ENCODE measurements around the gene STPG3. TPM values are rescaled to one million over a fixed set of nuclear protein-coding genes. Genes with fewer than 3 reads are reported as not detected.
A peak's percentile ranks its signal among the peaks of the same experiment; 100 is the strongest.

The STPG3 gene
- total and polyA plus RNA-seq, 2 of the 13 experiments (the other 11 are each of a cell fraction or from before 2014, with no cell fraction given): not detected

- TF ChIP-seq, protein P1, sequence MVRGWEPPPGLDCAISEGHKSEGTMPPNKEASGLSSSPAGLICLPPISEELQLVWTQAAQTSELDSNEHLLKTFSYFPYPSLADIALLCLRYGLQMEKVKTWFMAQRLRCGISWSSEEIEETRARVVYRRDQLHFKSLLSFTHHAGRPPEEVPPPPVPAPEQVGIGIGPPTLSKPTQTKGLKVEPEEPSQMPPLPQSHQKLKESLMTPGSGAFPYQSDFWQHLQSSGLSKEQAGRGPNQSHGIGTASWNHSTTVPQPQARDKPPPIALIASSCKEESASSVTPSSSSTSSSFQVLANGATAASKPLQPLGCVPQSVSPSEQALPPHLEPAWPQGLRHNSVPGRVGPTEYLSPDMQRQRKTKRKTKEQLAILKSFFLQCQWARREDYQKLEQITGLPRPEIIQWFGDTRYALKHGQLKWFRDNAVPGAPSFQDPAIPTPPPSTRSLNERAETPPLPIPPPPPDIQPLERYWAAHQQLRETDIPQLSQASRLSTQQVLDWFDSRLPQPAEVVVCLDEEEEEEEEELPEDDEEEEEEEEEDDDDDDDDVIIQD (CRISPR knock-in tag; IDR thresholded peaks at IDR 0.05; ENCODE audit: low read depth): no peak
- TF ChIP-seq WIZ (CRISPR knock-in tag; IDR thresholded peaks at IDR 0.05): peak; percentile 64
- TF ChIP-seq IRX3 (CRISPR knock-in tag; IDR thresholded peaks at IDR 0.05; ENCODE audit: borderline replicate concordance, low read depth): no peak
- peak; percentile 91 for TF ChIP-seq HES4 (CRISPR knock-in tag; IDR thresholded peaks at IDR 0.05; ENCODE audit: borderline replicate concordance)
- peak; percentile 83 for TF ChIP-seq ZNF160 (CRISPR knock-in tag; IDR thresholded peaks at IDR 0.05)
- no peak for TF ChIP-seq ZNF569 (CRISPR knock-in tag; IDR thresholded peaks at IDR 0.05; ENCODE audit: borderline replicate concordance)
- no peak; the same call in none of the 2 replicates for TF ChIP-seq PHF20 (CRISPR knock-in tag; IDR thresholded peaks at IDR 0.05)
- TF ChIP-seq ZNF20 (CRISPR knock-in tag; IDR thresholded peaks at IDR 0.05): no peak
- TF ChIP-seq, protein P2, sequence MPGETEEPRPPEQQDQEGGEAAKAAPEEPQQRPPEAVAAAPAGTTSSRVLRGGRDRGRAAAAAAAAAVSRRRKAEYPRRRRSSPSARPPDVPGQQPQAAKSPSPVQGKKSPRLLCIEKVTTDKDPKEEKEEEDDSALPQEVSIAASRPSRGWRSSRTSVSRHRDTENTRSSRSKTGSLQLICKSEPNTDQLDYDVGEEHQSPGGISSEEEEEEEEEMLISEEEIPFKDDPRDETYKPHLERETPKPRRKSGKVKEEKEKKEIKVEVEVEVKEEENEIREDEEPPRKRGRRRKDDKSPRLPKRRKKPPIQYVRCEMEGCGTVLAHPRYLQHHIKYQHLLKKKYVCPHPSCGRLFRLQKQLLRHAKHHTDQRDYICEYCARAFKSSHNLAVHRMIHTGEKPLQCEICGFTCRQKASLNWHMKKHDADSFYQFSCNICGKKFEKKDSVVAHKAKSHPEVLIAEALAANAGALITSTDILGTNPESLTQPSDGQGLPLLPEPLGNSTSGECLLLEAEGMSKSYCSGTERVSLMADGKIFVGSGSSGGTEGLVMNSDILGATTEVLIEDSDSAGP (CRISPR knock-in tag; IDR thresholded peaks at IDR 0.05; ENCODE audit: borderline replicate concordance): peak; percentile 83; the same call in 1 of the 2 replicates
- TF ChIP-seq BRF2 (CRISPR knock-in tag; IDR thresholded peaks at IDR 0.05): no peak
- TF ChIP-seq CEBPB (IDR thresholded peaks at IDR 0.05; ENCODE audit: borderline replicate concordance, low read depth, low read length): no peak
- TF ChIP-seq BHLHE40 (IDR thresholded peaks at IDR 0.05; ENCODE audit: low read length): peak; percentile 75
- TF ChIP-seq ZFY (CRISPR knock-in tag; IDR thresholded peaks at IDR 0.05): peak; percentile 93
- peak; percentile 69 for TF ChIP-seq SRSF1 (optimal IDR thresholded peaks at IDR 0.05; ENCODE audit: low read depth, low read length)
- no peak for TF ChIP-seq MTF1 (CRISPR knock-in tag; IDR thresholded peaks at IDR 0.05)
- TF ChIP-seq ZBTB2 (CRISPR knock-in tag; IDR thresholded peaks at IDR 0.05; ENCODE audit: low read depth): peak; percentile 94; the same call in 1 of the 2 replicates
- TF ChIP-seq ZBTB21 (CRISPR knock-in tag; IDR thresholded peaks at IDR 0.05): no peak; the same call in 1 of the 2 replicates
- peak; percentile 64 for TF ChIP-seq BCL6 (CRISPR knock-in tag; IDR thresholded peaks at IDR 0.05)
- TF ChIP-seq ZSCAN30 (CRISPR knock-in tag; IDR thresholded peaks at IDR 0.05): no peak
- 0 out of 2 replicates have a peak, but pooled peaks have one; percentile 59 for TF ChIP-seq RARG (CRISPR knock-in tag; IDR thresholded peaks at IDR 0.05; ENCODE audit: low read depth)
- TF ChIP-seq ZNF780A (CRISPR knock-in tag; IDR thresholded peaks at IDR 0.05): peak; percentile 52; the same call in 1 of the 2 replicates
- TF ChIP-seq, protein P3, sequence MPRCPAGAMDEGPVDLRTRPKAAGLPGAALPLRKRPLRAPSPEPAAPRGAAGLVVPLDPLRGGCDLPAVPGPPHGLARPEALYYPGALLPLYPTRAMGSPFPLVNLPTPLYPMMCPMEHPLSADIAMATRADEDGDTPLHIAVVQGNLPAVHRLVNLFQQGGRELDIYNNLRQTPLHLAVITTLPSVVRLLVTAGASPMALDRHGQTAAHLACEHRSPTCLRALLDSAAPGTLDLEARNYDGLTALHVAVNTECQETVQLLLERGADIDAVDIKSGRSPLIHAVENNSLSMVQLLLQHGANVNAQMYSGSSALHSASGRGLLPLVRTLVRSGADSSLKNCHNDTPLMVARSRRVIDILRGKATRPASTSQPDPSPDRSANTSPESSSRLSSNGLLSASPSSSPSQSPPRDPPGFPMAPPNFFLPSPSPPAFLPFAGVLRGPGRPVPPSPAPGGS (CRISPR knock-in tag; IDR thresholded peaks at IDR 0.05): 0 out of 2 replicates have a peak, but pooled peaks have one; percentile 39
- peak; percentile 80; the same call in 1 of the 2 replicates for TF ChIP-seq SALL2 (CRISPR knock-in tag; IDR thresholded peaks at IDR 0.05)
These were observed 10.7 kb upstream of the STPG3 start (continued) for GRCh38 chr9:137240318-137240840.

Data from HepG2 (cell line).